GM19023 (cell line): ENCODE measurements around the gene CUX1.
"Not testable (repeated sequence)": the region's sequence is repeated elsewhere in the genome, so short reads cannot be mapped to it uniquely, and the experiment has no call there.

Experiments used
- ATAC-seq: cut with Tn5 transposase; IDR thresholded peaks from one replicate; pipeline ENCODE4 v1.9.1; 2021; ENCODE audit warnings: mild to moderate bottlenecking, moderate library complexity; ENCODE audit not compliant: unreplicated experiment

CUX1 gene

DNA sequence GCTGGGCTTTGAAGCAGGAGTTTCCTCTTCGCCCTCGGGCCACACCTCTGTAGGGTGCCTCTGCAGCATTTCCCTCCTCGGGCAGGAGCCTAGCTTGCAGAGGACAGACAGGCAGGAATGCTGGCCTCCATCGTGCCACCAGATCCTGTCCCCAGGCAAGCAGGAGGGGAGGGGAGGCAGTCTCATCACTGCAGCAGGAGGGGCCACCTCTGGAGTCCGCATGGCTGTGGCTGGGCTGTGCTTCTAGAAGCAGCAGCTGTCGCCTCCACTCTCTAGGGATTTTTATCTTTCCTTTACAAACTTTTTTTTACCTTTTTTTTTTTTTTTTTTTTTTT lies 181.4 kb downstream of the CUX1 start:
- ATAC-seq, result no peak

DNA sequence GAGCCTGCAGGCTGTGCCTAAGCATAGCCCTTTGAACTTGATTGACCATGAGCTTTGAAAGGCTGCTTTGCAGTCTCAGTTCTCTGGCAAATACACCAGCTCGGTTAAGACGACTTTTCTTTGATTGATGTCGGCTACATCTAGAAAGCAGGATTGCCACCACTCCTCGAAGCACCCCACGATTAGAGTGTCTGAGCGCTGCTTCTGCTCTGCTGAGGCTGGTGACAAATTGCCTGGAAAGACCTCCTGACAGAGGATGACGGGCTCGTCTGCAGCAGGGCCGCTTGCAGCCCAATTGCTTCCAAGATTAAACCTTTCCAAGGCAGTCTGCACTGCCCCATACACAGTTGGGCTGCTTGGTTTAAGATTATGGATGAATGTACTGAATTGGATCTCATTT lies 182.0 kb downstream of the CUX1 start:
- ATAC-seq, result no peak

DNA sequence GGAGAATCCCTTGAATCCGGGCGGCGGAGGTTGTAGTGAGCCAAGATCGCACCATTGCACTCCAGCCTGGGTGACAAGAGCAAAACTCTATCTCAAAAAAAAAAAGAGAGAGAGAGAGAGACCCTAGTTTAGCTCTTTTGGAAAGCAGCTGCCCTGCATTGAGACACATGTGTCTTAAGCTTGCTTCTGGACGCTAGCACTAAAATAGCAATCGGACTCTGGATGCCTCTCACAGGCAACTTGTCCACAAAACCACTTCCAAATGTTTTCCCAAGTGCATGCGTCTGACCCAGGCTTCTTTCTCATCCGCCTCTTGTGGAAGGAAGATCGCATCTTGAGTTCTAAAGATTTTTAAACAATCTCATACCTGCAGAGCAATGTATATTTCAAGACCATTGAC lies 182.7 kb downstream of the CUX1 start:
- ATAC-seq, result no peak

DNA sequence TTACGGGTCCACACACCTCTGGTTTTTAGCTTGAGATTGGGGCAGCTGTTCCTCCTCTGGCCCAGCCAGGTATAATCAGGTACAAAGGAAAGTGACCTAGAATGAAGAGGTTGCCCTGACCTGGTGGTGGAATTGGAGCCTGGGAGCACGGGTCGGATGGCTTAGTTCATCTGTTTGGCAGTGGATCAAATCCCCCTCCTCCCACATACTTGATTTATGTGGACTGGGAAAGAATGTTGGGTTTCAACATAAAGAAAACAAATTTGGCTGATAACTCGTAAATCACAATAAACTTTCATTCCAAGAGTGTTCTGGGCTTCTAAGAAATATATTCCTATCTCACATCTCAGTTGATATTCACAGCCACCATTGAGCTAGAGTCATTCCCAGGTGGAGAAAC lies 186.8 kb downstream of the CUX1 start:
- no peak for ATAC-seq

DNA sequence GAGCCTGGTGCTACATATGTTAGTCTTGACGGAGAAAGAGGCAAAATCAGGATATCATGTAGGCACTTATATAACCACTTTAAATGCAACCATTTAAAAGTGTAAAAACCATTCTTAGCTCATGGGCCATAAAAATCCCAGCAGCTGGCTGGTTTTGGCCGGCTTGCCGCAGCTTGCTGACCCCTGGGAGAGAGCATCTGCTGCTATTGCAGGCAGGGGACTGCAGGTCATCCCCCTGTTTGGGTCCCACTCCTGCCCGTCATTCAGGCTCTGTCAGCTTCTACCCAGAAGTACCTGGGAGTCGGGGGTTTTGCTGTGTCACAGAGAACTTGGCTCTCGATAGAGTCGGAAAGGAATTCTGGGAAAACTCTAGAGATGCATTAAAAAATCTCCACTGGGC lies 187.4 kb downstream of the CUX1 start:
- no peak for ATAC-seq

DNA sequence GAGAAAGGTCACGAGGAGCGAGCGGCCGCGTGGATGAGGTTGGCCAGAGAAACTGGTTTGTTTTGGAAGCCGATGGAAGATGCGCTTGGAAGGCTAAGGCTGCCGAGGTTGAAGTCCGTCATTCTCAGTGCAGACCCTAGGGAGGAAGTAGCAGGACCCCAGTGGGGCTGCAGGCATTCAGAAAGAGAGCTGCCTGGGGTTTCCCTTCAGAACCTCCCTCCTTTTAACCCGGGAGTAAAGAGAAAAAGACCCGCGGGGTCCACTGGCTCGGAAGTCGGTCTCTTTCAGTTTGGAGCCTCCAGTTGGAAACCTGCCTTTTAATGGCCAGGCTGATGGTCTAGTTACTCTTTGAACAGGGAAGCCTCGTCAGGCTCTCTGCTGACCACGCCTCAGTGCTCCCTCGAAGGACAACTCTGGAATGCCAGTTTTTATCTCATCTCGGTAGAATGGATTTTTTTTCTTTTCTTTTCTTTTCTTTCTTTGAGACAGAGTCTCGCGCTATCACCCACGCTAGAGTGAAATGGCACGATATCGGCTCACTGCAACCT lies 188.6 kb downstream of the CUX1 start:
- no peak for ATAC-seq

DNA sequence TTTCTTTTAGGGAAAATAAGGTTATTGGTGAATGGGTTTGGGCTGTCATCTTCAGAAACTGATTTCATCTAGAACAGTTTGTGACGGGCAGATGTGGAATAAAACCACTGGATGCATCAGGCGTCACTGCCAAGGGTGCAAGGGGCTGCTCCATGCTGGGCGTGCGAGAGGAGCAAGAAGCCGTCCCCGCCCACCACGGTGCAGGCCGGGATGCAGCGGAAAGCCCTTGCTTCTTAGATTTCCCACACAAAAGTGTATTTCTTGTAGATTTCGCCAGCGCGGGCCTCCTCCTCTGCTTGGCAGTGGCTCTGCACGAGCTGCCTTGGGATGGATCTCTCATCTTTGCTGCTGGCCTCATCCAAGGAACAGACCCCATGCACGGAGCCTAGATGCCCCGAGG lies 189.3 kb downstream of the CUX1 start:
- no peak for ATAC-seq

DNA sequence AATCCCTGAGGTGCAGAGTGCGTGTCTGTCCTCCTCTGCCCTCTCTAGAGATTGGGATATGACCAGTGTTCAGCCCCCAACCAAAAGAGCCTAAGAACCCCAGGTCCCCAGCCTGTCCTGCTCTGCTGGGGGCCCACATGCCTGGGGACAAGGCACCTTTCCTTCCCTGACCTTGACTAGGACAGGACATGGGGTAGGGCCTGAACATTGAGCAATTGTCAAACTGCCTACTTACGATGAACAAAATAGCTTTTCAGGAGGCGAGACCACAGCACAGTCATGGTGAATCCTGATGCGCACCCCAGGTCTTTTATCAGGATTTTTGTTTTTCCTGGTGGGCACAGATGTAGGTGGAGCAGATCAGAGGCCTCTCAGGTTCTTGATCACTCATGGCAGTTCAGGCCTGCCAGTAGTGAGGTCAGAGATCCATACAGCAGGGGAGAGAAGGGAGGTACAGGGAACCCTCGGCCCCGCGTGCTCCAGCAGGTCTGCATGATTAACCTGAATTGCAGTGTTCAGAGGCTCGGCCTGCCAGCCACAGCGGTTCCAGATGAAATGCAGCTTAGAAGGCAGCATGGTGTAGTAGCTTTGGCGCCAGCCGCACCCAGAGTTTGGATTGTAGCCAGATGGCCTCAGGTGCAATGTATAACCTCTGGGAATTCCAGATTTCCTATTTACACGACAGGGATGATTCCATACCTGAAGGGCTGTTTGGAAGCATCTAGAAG lies 191.3 kb downstream of the CUX1 start:
- ATAC-seq, result no peak

DNA sequence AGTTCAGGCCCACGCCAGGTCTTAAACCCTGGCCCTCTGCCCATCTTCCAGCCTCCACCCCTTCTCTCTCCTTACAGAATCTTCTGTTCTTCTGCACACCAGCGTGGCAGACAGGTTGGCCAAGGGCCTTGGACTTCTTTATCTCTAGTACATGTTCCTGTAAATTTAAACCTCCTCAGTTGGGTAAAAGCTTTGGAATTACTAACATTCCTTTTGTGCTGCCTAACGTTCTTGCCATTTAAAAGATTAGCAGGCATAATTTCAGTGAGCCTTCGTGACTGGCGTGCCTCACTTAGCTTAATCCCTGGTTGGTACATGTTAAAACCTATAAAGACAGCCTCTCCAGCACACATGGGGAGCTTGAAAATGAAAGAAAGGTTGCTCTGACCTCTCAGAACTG lies 192.2 kb downstream of the CUX1 start:
- ATAC-seq, result no peak

DNA sequence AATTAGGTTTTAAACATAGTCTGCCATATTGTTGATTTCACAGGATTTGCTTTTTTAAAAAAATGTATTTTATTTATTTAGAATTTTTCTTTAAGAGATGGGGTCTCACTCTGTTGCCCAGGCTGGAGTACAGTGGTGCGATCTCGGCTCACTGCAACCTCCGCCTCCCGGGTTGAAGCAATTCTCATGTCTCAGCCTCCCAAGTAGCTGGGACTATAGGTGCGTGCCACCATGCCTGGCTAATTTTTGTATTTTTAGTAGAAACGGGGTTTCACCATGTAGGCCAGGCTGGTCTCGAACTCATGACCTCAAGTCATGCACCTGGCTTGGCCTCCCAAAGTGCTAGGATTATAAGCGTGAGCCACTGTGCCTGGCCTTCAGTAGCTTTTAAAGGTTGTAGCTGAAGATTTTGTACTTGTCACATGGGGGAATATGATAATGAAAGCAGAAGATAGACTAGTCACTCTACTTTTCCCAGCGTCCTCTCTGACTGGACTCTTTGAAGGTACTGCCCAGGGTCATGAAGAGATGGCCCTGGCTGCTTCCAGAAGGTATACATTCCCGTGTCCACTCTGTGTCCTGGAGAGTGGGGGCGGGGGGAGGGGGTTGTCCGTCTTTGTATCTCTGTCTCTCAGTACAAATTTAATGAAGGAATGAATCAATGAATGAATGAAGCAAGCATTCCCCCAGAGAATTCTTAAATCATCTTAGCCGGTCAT lies 194.8 kb downstream of the CUX1 start:
- ATAC-seq, result not testable (repeated sequence)

DNA sequence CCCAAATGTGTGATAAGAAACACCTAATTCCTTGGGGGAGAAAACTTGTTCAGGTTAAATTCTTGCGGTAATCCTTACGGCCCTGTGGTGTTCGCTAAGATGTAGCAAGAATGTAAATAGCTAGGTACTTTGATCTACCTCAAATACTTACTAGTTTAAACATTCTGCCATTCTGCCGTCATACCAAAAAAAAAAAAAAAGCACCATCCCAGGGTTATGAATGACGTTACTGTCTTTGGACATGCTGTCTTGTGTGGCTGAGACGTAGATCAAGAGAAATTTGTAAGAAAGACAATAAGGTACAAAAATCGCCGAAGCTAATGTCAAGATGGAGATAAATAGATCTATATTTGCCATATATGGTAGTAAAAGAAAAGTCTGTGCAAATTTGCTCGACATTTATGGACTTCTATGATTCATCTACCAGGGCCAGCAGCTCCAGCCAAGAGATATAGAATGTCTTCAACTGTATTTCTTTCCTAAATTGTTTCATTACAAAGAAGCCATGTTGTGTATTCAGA lies 195.6 kb downstream of the CUX1 start:
- no peak for ATAC-seq

DNA sequence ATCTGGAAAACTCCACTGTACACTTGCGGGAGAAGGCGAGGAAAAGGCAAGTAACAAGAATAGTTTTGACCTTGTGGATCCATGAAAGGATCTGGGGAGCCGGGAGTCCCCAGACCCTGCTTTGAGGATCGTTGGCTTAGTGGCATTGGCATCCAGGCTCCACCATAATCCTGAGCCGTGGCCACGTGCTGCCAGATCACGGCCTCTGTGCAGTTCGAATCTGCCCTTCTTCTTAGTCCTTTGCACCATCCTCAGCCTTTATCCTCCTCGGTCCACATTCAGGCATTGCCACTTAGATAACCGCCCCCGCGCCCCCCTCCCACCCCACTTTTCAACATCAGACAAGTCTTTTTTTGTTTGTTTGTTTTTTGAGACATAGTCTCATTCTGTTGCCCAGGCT lies 201.4 kb downstream of the CUX1 start:
- ATAC-seq, result no peak

DNA sequence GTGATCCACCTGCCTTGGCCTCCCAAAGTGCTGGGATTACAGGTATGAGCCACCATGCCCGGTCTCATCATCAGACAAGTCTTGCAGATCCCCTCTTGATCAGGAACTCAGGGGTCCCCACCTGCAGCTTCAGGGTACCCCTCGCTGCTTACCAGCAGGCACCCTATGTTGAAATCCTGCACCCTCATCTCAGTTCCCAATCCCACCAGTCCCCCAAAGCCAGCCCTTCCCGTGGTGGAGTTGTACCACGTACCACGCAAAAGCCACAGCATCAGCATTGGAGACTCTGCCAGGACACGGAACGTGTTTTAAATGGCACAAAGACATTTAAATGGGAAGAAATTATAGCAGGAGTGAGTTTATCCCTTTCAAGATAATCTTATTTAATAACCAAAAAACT lies 202.0 kb downstream of the CUX1 start:
- no peak for ATAC-seq

DNA sequence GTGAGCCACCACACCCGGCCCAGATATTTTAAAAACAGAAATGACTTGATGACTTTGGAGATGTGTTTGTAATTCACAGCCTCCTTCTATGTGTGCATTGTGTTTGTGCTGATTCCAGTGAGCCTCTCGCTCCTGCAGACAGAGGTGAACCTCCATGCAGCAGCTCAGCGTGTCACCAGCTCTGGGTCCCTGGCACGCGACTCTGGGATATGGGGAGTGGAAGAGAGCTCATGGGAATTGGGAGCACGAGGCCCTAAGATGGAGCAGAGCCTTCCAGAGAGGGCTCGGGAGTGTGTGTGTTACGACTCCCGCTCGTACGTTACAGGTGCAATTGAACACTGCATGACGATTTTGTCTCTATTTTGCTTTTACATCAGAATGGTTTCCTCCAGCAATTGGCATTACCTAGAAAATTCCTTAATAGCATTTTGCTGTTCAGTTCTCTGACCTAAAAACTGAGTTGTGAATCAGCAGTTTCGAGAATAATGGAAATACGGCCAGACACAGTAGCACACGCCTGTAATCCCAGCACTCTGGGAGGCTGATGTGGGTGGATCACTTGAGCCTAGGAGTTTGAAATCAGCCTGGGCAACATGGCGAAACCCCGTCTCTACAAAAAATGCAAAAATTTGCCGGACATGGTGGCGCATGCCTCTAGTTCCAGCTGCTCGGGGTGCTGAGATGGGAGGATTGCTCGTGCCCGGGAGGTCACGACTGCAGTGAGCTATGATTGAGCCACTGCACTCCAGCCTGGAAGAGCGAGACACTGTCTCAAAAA lies 204.6 kb downstream of the CUX1 start:
- ATAC-seq, result no peak

DNA sequence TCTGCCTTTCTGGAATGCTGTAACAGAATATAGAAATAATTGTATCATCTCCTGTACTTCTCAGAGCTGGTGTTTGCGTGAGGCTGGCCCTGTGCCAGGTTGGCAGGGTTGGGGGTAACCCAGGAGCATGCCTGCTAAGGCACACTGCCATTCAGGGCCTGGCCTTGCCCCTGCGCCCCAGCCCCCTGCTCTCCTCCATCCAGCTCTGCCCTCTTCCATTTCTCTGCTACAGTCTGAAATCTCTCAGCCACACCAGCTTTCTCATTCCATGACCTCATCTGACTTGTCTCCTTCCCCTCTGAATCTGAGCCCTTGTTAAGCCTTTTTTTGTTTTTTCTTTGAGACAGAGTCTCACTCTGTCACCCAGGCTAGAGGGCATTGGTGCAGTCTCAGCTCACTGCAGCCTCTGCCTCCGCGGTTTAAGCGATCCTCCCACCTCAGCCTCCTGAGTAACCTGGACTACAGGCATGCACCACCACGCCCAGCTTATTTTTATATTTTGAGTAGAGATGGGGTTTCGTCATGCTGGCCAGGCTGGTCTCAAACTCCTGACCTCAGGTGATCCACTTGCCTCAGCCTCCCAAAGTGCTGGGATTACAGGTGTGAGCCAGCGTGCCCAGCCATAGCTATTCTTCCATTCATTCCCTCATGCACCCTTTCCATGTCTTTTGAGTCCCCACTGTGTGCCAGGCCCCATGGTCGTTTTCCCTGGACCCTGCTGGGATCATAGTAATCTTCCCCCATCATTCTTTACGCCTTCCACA lies 206.8 kb downstream of the CUX1 start:
- ATAC-seq, result no peak

DNA sequence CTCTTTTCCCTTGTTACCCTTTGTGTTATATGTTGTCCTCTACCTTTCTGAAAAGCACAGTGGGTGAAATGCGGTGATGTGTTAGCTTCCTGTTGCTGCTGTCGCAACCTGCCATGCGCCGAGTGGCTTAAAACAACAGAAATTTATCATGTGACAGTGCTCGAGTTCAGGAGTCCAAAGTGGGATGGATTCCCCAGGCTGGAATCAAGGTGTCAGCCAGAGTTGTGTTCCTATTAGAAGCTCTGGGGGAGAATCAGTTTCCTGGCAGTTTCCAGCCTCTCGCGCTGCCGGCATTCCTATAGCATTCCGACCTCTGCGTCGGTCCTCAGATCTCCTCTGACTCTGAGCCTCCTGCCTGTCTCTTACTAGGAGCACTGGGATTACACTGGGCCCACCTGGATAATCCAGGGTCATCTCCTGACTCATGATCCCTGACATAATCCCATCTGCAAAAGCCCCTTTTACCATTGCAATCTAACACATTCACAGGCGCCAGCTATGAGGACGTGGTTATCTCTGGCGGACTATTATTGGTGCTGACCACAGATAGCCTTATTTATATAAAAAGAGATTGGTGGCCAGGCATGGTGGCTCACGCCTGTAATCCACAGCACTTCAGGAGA lies 207.5 kb downstream of the CUX1 start:
- ATAC-seq, result no peak

DNA sequence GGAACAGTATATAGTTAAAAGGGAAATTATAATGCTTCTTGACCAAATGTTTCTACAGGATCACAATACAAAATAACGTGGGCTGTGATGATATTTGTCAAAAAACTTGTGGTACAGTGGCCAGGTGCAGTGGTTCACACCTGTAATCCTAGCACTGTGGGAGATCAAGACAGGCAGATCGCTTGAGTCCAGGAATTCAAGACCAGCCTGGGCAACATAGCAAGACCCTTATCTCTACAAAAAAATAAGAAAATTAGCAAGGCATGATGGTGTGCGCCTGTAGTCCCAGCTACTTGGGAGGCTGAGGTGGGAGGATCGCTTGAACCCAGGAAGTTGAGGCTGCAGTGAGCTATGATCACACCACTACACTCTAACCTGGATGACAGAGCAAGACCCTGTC lies 208.4 kb downstream of the CUX1 start:
- not testable (repeated sequence) for ATAC-seq

DNA sequence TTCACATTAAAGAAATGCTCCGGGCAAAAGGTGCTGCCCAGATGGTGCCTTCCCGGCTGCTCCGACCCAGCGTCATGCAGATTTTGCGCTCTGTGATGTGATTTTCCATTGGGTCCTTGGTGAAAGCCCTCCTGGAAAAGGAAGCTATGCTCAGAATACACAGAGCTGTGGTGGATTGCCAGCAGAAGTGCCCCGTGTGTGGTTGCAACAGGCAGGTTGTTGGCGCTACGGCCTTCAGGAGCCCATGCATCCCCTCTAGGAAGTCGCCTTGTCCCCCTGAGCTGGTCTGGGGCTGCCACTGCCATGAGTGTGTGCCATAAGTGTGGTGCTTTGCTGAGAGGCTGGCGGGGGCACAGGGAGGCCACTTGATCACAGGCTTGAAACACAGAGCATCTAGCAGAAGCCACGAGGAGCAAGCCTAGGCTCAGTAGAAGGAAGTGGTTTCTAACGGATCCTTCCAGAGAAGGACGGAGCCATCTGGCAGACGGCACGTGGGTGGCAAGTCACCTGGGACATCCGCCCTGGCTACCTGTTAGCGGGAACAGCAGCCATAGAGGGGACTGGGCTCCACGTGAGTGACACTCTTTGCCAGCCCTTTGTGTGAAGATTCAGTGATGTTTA lies 210.9 kb downstream of the CUX1 start:
- ATAC-seq, result no peak

DNA sequence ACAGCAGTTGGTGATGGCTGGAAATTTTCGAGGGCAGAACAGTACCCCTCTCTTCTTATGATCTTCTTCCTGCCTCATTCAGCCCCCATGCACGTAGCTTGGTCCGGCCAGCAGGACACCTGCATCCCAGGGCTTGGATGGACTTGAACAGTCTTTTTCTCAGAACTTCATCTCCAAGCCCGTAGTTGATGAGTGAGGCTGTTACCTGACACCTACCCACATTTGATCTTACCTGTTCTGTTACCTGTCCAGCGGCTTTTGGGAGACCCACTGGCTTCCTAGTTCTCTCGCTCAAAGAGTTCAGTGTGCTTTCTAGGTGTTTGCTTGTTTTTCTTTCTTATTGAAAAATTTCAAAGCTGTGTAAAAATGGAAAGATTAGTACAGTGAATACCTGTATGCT lies 212.2 kb downstream of the CUX1 start:
- no peak for ATAC-seq

DNA sequence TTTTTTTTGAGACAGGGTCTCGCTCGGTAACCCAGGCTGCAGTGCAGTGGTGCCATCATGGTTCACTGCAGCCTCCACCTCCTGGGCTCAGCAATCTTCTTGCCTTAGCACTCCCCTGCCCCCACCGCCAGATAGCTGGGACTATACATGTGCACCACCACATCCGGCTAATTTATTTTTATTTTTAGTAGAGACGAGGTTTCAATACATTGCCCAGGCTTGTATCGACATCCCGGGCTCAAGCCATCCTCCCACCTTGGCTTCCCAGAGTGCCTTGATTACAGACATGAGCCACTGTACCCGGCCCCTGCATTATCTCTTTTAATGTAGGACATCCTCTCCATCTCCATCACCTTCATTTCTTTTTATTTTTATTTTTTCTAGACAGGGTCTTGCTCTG lies 213.3 kb downstream of the CUX1 start:
- no peak for ATAC-seq
